GM21423 (cell line): Measurements from ENCODE around the gene DACH2.

Experiments
- ATAC-seq: cut with Tn5 transposase; IDR thresholded peaks from one replicate; pipeline ENCODE4 v1.9.1; 2021; ENCODE audit warnings: mild to moderate bottlenecking, moderate library complexity; ENCODE audit not compliant: unreplicated experiment

Gene DACH2

GRCh38 chrX:86295293-86295692, 147.0 kb downstream of the DACH2 start:
- no peak for ATAC-seq

- no peak for ATAC-seq
These were observed 174.7 kb downstream of the DACH2 start for GRCh38 chrX:86322913-86323312.

GRCh38 chrX:86329174-86329573, 180.9 kb downstream of the DACH2 start:
- ATAC-seq: no peak

GRCh38 chrX:86348669-86349068, 200.4 kb downstream of the DACH2 start:
- ATAC-seq: no peak

GRCh38 chrX:86349115-86349514, 200.9 kb downstream of the DACH2 start:
- ATAC-seq: no peak

- ATAC-seq: no peak
These were observed 221.8 kb downstream of the DACH2 start for GRCh38 chrX:86369847-86370630.

- no peak for ATAC-seq
These were observed 222.7 kb downstream of the DACH2 start for GRCh38 chrX:86370927-86371326.

GRCh38 chrX:86379209-86379608, 231.0 kb downstream of the DACH2 start:
- no peak for ATAC-seq

- no peak for ATAC-seq
These were observed 235.7 kb downstream of the DACH2 start for GRCh38 chrX:86383681-86384540.

GRCh38 chrX:86407371-86407770, 259.1 kb downstream of the DACH2 start:
- ATAC-seq: no peak

GRCh38 chrX:86421771-86422170, 273.5 kb downstream of the DACH2 start:
- no peak for ATAC-seq

- no peak for ATAC-seq
These were observed 287.9 kb downstream of the DACH2 start for GRCh38 chrX:86436116-86436515.

- ATAC-seq: no peak
These were observed 307.2 kb downstream of the DACH2 start for GRCh38 chrX:86455495-86455894.

GRCh38 chrX:86460760-86461159, 312.5 kb downstream of the DACH2 start:
- no peak for ATAC-seq

- no peak for ATAC-seq
These were observed 356.0 kb downstream of the DACH2 start for GRCh38 chrX:86504297-86504696.

- no peak for ATAC-seq
These were observed 359.1 kb downstream of the DACH2 start for GRCh38 chrX:86507331-86507730.

GRCh38 chrX:86579777-86580176, 431.5 kb downstream of the DACH2 start:
- ATAC-seq: no peak

GRCh38 chrX:86604607-86605006, 456.4 kb downstream of the DACH2 start:
- ATAC-seq: no peak

GRCh38 chrX:86696951-86697350, 548.7 kb downstream of the DACH2 start:
- ATAC-seq: no peak

GRCh38 chrX:86711531-86712180, 563.4 kb downstream of the DACH2 start:
- no peak for ATAC-seq

- no peak for ATAC-seq
These were observed 566.2 kb downstream of the DACH2 start for GRCh38 chrX:86714441-86714840.

- no peak for ATAC-seq
These were observed 576.0 kb downstream of the DACH2 start for GRCh38 chrX:86724277-86724676.
